SU-DHL-6 (cell line): ENCODE measurements around the gene RAPGEF5.

ENCODE experiments used
- CTCF ChIP-seq: fragments of 200-600 bp; sonication (generic); IDR thresholded peaks from one replicate; pipeline ENCODE4 v1.5.1; 2017; ENCODE audit warnings: antibody characterized with exemption, mild to moderate bottlenecking, low read length, moderate library complexity; ENCODE audit not compliant: insufficient read depth, poor library complexity, severe bottlenecking
- EZH2phosphoT487 ChIP-seq: fragments of 200-600 bp; sonication (generic), shearing (Covaris generic); conservative IDR thresholded peaks from 2 replicates; pipeline ENCODE4 v1.6.1; 2018; ENCODE audit warnings: mild to moderate bottlenecking, antibody characterized with exemption, low read length, moderate library complexity, mixed read lengths

GRCh38 chr7:22248111-22248809, 108.7 kb downstream of the RAPGEF5 start:
- TF ChIP-seq CTCF (no peak), EZH2phosphoT487 (no peak)
